Mononuclear cell (primary cell): ENCODE results near the gene PFN2. TPM values are rescaled to one million over a fixed set of nuclear protein-coding genes. Genes with fewer than 3 reads are reported as not detected.

Source experiments
- H3K27me3 ChIP-seq: 2 replicates; pipeline ENCODE4 v1.6.0; 2011; ENCODE audit warnings: low read length, control low read depth; ENCODE audit not compliant: insufficient read depth
- H3K4me1 ChIP-seq: 2 replicates; pipeline ENCODE4 v1.5.1; 2011; ENCODE audit warnings: mild to moderate bottlenecking, low read length, control low read depth; ENCODE audit not compliant: insufficient read depth
- H3K4me3 ChIP-seq: 2 replicates; pipeline ENCODE4 v1.5.1; 2011; ENCODE audit warnings: mild to moderate bottlenecking, low read length, moderate library complexity
- H3K9me3 ChIP-seq: 2 replicates; pipeline ENCODE4 v1.5.1; 2011; ENCODE audit warnings: low read depth, mild to moderate bottlenecking, control low read depth, low read length
- total RNA-seq: library from RNA; depleted of rRNA; stranded (reverse); fragments of >200 nt; gene quantifications from one replicate; pipeline ENCODE4 v1.2.3, GENCODE V29; 2012

The PFN2 gene
- total RNA-seq, 1 donor, result 9.4 TPM

DNA sequence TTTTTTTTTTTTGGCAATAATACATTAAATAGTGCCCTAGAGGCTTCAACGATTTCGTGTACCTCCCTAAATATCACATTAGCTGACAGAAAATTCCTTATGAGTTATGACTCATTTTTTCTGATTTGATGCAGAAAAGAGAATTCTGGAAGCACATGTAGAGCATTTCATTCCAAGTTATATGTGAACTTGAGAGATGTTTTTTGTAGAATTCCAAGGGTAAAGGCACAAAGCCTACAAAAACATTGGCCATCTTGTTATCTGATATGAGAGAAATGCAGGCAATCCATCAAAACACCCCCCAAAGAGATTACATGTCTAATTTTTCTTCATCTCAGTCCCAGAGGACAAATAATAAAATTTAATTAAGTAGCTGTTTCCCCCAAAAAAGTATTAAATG is 6.7 kb upstream of the PFN2 start:
- Histone ChIP-seq H3K27me3 (peaks cover 47% of the 10 kb centered on the region), H3K4me3 (no peak overlapping the region), H3K4me1 (no peaks in the 10 kb centered on the region), H3K9me3 (no peaks in the 10 kb centered on the region)

DNA sequence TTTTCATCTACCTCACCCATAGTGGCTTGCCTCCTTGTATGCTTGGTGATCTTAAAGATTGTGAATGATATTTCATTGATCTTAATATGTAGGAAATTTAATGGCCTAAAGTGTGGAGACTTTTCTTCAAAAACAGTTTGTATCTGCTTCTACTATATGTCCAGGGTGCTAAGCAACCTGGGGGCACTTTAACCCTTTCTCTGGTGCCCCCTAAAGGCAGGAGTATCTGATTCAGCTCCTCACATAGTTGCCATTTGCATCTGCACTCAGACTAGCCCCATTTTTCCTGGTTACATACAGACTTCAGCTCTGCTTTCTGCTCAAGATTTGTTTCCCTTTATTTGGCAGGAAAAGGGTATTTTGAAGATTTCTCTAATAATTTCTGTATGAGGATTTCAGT is 5.2 kb upstream of the PFN2 start:
- peaks cover 8% of the 10 kb centered on the region for H3K4me1 ChIP-seq
- H3K4me3 ChIP-seq, result no peak overlapping the region
- peaks cover 59% of the 10 kb centered on the region for H3K27me3 ChIP-seq
- no peaks in the 10 kb centered on the region for H3K9me3 ChIP-seq

DNA sequence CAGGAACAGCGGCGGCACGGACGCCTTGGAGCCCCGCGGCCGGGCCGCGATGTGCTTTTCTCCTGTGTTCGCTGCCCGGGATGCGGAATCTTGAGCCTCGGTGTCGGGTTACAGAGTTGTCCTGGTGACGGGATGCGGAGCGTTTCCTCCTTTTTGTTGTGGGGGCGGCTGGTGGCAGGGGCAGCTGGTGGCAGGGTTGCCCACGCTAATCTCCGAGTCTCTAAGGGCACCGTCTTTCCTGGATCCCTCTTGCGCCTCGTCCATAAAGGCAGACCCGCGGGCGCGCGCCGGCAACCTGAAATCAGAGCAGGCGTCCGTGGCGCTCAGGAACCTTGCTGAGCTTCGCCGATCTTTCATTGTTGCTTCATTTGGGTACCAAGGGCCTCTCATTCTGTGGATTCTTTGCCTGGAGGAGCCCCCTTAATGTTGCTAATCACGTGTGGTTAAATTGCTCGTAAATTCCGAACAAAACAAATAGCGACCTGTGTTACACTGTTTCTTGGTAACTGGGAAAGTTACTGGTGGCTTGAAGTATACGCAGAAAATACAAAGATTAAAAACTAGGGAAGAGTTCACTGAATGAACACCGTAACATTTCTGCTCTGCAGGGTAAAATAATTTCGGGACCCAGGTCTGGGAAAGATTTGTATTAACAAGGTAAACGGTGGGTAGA is 844 bp upstream of the PFN2 start:
- H3K4me3 ChIP-seq, result peak overlapping the region; percentile 46
- H3K9me3 ChIP-seq, result no peaks in the 10 kb centered on the region
- peaks cover 18% of the 10 kb centered on the region for H3K4me1 ChIP-seq
- H3K27me3 ChIP-seq, result peaks cover 74% of the 10 kb centered on the region

DNA sequence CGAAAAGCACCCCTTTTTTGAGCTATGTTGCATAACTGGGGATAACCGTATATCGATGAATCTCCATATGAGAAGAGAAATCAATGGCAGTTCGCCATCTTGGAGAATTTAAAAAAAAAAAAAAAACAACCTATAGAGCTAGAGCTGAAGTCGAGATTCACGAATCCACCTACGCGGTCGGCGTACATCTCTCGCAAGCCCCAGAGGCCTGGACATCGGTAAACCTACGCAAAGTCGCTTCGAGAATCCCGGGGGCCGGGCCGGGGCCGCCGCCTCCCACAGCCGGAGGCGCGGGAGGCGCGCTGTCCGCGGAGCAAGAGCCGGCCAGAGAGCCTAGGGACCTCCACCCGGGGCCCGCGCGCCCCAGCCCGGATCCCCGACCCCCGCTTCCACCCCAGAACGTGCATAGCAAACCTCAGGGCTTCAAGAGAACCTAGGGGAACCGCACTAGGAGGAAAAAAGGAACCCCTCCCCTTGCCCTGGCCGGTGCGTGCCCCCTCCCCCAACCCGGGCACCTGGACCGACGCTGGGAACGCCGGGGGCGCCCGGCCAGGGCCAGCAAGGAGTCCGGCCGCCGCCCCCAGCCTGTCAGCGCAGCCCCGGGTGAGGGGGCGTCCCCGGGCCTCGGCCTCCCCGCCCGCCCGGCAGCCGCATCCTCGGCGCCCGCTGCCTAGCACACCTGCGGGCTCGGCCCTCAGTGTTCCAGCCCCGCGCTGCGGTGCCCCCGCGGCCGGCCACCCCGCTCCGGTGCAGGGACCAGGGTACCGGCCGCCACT is 567 bp downstream of the PFN2 start:
- Histone ChIP-seq H3K4me1 (peaks cover 18% of the 10 kb centered on the region), H3K27me3 (peaks cover 62% of the 10 kb centered on the region), H3K9me3 (no peaks in the 10 kb centered on the region), H3K4me3 (peak overlapping the region; percentile 43)

DNA sequence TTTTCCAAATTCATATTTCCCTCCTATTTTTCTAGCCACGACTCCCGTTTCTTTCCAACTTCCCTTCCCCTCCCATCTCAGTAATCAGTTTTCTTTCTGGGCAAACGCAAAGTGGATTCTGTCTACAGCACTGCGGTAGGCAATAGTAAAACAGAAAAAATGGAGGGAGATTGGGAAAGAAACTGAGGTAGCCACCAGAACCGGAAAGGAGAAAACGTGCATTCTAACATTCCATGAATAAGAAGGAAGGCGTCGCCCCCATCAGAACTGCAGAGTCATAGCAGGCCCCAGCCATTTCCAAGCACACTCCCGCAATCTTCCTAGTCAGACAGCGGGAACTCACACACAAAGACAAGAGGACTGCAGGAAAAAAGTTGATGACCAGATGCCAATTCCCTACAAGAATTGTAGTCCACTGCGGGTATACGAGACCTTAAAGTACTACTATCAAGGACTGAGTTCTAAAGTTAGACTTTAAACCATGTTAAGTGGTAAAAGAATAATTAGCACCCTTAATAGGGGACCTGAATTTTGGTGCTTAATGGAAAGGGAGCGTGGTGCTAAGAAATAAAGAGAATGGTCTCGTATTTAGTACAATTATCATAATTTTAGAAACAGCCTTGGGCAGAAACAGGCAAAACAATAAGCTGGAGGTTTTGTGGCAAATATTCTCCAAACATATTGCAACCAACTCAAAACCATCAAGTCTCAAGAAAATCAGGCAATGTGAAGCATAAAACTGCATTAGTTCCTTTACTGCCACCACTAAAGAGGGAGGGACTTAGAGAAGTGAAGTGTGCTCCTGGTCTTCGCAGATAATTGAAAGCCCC is 1.4 kb downstream of the PFN2 start:
- Histone ChIP-seq H3K27me3 (peaks cover 54% of the 10 kb centered on the region), H3K4me3 (peak overlapping the region; percentile 43), H3K4me1 (peaks cover 18% of the 10 kb centered on the region), H3K9me3 (no peaks in the 10 kb centered on the region)

DNA sequence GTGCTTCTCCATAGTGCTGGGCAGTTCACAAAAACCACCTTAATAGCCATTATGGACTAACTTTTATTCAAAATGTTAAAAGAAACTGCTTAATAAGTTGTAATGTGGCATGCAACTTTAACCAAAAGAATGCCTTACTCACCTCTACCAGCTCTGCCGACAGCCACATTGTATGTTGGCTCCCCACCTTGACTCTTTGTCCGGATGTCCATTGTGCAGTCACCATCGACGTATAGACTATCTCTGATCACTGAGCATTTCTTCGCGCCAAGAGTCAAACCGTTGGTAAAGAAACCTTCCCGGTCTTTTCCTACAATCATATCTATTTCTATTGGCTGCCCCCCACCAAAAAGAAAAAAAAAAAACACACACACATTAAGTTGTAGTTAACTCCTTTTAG is 2.5 kb downstream of the PFN2 start:
- H3K4me1 ChIP-seq, result peaks cover 18% of the 10 kb centered on the region
- peaks cover 43% of the 10 kb centered on the region for H3K27me3 ChIP-seq

DNA sequence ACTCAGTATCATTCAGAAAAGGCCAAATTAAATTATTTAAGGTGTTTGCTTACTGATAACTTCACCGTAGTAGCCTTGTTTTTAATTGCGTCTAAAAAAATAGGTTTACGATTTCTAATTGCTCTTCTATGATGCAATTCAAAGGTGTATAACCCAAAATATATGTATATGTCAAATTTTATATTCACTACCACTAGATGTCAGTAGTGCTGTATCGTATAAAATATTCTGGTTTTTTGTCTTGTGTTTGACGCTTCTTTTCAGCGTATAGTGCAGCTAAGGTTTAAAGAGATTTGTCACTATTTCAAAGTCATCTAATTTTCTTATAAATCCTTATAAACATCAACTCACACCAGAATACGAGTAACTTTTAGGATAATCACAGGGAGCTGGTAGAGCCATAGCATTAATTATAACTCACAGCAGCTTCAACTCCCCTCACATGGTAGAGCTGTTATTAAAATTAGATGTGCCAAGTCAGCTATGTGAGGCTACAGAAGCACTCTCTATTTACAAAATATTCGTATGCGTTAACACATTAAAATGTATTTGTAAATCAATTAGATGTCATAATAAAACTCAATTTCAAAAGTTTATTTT is 3.5 kb downstream of the PFN2 start:
- peaks cover 18% of the 10 kb centered on the region for H3K4me1 ChIP-seq
- H3K9me3 ChIP-seq, result no peaks in the 10 kb centered on the region
- no peak overlapping the region for H3K4me3 ChIP-seq
- H3K27me3 ChIP-seq, result peaks cover 32% of the 10 kb centered on the region

More for the DNA sequence above, 2.5 kb downstream of the PFN2 start:
- Histone ChIP-seq H3K9me3 (no peaks in the 10 kb centered on the region), H3K4me3 (no peak overlapping the region)

DNA sequence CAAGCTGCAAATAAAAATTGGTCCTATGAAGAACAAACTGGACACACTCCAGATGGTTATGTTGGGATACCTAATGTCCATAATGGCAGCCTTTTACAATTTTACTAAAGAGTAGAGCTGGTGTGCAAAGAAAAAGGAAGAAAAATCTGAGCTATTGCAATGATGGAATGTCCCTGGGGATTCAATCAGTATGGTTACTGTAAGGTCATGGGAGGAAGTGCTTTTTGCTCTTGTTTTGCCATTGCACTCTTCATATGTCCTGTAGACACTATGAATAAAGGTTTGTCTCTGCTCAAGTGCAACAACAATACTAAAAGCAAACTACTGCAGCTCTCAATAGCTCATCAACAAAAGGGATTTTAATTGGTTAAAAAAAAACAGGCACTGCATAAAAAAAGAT is 5.4 kb downstream of the PFN2 start:
- peaks cover 10% of the 10 kb centered on the region for H3K4me1 ChIP-seq
- peaks cover 22% of the 10 kb centered on the region for H3K27me3 ChIP-seq
- H3K9me3 ChIP-seq, result no peaks in the 10 kb centered on the region
- H3K4me3 ChIP-seq, result no peak overlapping the region

DNA sequence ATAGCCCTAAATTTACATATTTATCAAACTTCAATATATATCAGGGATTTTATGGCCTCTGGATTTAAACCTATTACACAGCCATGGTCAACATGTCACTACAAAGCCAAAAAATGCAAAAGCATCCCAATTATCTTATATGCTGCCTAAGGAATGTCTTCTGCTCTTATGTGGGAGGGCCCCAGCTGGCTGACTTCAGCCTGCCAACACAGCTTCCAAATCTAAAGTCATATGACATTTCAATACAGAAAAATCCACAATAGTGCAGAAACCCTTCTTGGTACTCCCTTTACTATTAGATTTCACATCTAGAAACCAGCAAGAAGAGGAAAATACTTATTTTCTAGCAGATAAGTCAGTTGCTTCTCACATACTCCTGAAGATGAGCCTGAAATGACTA is 6.4 kb downstream of the PFN2 start:
- peaks cover 14% of the 10 kb centered on the region for H3K27me3 ChIP-seq
- no peak overlapping the region for H3K4me3 ChIP-seq
- no peaks in the 10 kb centered on the region for H3K9me3 ChIP-seq
- H3K4me1 ChIP-seq, result peaks cover 2% of the 10 kb centered on the region

DNA sequence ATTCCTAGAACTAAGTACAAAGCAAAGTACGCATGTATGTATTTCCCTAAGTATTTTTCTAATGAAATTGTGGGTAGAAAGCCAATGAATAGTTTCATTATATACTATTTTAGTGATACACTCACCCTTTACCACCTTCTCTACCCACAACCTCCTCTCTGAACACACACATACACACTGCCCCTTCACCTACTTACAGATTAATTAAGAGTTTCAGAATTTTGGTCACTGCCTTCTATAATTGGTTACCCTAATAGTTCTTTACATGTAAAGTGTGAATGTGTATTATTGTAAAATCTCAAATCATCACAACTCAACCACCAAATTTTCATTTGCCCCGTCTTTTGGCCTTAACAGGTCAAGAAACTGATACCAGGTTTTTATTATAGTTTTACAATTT is 7.2 kb downstream of the PFN2 start:
- no peaks in the 10 kb centered on the region for H3K9me3 ChIP-seq
- H3K4me3 ChIP-seq, result no peak overlapping the region
- H3K4me1 ChIP-seq, result no peaks in the 10 kb centered on the region
- H3K27me3 ChIP-seq, result peaks cover 7% of the 10 kb centered on the region

DNA sequence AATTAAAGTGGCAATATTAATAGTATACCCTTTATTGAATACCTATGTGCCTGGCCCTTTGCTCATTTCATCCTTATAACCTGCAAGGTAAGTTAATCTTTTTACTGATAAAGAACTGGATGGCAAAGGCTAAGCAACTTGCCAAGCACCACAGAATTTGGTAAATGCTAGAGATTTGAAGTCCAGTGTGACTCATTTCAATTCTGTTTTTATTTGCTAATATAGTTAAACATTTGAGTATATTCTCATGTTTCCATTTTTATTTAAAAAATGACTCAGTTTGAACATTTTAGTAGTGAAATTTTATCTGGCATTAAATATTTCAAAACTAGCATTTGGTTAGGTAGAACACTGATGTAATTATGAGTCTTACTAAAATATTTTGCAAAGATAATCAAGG is 11.3 kb downstream of the PFN2 start:
- Histone ChIP-seq H3K9me3 (no peaks in the 10 kb centered on the region), H3K4me1 (no peaks in the 10 kb centered on the region), H3K4me3 (no peak overlapping the region), H3K27me3 (no peaks in the 10 kb centered on the region)

DNA sequence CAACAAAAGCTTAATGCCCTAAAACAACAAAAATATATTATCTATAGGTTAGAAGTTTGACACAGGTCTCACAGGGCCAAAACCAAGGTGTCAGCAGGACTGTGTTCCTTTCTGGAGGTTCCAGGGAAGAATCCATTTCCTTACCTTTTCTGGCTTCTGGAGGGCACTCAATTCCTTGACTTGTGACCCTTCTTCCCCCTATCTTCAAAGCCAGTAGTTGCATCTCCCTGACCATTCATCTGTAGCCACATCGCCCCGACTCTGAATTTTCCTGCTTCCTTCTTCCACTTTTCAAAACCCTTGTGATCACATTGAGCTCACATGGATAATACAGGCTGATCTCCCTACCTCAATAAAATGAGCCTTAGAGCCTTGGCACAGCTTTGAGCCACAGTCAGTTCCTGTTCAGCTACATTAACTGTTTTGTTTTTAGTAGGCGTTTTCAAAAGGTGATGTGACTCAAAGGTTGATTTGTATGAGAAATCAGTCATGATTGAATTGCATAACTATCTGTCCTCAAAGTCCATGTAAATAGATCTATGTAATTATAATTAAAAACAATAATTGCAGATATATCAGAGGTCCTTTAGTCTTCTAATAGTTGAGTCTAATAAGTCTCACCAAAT is 12.4 kb downstream of the PFN2 start:
- H3K4me1 ChIP-seq, result no peaks in the 10 kb centered on the region
- H3K9me3 ChIP-seq, result no peaks in the 10 kb centered on the region
- no peaks in the 10 kb centered on the region for H3K27me3 ChIP-seq

DNA sequence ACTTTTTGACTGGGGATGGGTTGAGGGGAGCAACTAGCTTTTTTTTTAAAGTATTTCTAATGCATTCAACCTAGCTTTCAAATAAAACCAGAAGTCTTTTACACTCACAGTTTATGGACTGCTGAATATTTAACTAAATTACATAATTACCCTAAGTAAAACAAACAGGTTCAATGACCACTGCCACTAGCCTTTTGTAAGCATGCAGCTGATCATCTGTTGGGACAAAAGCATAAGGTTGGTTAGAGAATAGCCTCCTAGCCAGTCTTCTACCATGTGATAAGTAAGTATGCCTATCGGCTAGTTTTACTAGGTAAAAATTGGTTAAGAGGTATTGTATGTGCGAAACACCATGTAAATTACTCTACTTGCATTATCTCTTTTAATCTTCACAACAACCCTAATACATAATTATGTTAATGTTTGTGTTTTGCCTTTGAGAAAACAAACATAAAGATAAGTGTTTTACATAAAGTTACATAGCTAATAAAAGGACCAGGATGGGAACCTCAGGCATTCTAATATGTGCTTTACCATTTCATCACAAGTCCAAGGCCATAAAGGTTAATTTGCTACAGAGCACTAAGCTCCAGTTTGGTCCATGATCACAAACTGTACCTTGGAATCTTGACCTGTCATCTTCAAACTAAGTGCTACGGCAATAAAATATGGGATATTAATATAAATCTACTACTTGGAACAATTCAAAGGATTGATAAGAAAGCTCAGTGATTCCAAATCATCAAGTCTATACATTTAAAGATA is 13.2 kb downstream of the PFN2 start:
- Histone ChIP-seq H3K4me1 (no peaks in the 10 kb centered on the region), H3K27me3 (no peaks in the 10 kb centered on the region), H3K9me3 (no peaks in the 10 kb centered on the region), H3K4me3 (no peak overlapping the region)

More for the DNA sequence above, 12.4 kb downstream of the PFN2 start:
- no peak overlapping the region for H3K4me3 ChIP-seq

DNA sequence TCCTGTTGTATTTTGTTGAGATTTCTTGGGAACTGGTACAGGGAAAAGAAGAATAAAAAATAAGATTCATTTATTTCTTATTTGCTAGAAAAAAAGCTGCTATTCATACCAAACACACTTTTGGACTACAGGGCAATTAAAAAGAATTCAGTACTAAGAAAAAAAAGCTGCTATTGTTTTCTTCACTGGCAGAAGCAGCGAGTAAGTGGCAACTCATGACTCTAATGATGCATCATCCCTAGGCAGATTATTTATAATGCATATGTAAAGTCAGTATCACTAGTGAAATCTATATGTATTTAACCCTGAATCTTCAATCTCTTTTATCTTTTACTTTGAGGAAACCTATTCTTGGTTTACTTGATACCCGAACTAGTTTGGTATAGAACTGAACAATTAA is 15.2 kb downstream of the PFN2 start:
- no peaks in the 10 kb centered on the region for H3K9me3 ChIP-seq
- no peaks in the 10 kb centered on the region for H3K27me3 ChIP-seq
- no peaks in the 10 kb centered on the region for H3K4me1 ChIP-seq
- no peak overlapping the region for H3K4me3 ChIP-seq
